ENCODE data around the gene CNTN1. TPM values are rescaled to one million over a fixed set of nuclear protein-coding genes. Genes with fewer than 3 reads are reported as not detected.

The CNTN1 gene
- total and polyA plus RNA-seq, 9 donors = 21.8 to 123 (median 44.1) TPM

GRCh38 chr12:41051954-41052353 lies 359.7 kb downstream of the CNTN1 start:
- Histone ChIP-seq H3K27ac (no peak overlapping the region), H3K4me3 (no peak overlapping the region), H3K36me3 (no peaks in the 10 kb centered on the region), H3K9me3 (no peaks in the 10 kb centered on the region), H3K27me3 (no peaks in the 10 kb centered on the region), H3K4me1 (ENCODE audit: insufficient read depth) (no peaks in the 10 kb centered on the region)
- WGBS, 3 donors = 7 to 11% (median 10%) methylated on average over 2 of the region's 2 CpGs
- intact Hi-C loops (cut with DNase I) = no loop called here
- TF ChIP-seq POLR2A (IDR thresholded peaks at IDR 0.05) (no peak), EP300 (IDR thresholded peaks at IDR 0.05) (no peak)
- TF ChIP-seq, protein P1, sequence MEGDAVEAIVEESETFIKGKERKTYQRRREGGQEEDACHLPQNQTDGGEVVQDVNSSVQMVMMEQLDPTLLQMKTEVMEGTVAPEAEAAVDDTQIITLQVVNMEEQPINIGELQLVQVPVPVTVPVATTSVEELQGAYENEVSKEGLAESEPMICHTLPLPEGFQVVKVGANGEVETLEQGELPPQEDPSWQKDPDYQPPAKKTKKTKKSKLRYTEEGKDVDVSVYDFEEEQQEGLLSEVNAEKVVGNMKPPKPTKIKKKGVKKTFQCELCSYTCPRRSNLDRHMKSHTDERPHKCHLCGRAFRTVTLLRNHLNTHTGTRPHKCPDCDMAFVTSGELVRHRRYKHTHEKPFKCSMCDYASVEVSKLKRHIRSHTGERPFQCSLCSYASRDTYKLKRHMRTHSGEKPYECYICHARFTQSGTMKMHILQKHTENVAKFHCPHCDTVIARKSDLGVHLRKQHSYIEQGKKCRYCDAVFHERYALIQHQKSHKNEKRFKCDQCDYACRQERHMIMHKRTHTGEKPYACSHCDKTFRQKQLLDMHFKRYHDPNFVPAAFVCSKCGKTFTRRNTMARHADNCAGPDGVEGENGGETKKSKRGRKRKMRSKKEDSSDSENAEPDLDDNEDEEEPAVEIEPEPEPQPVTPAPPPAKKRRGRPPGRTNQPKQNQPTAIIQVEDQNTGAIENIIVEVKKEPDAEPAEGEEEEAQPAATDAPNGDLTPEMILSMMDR (IDR thresholded peaks at IDR 0.05) = no peak
- no peak for DNase-seq

GRCh38 chr12:41052441-41052840 lies 360.2 kb downstream of the CNTN1 start:
- H3K9me3 ChIP-seq = no peaks in the 10 kb centered on the region
- H3K4me3 ChIP-seq = no peak overlapping the region
- no peaks in the 10 kb centered on the region for H3K36me3 ChIP-seq
- intact Hi-C loops (cut with DNase I) = no loop called here
- no peak for DNase-seq
- H3K27me3 ChIP-seq = no peaks in the 10 kb centered on the region
- H3K27ac ChIP-seq = no peak overlapping the region
- 13 to 26% (median 18%) methylated on average over 1 of the region's 1 CpG for WGBS, 3 donors
- H3K4me1 ChIP-seq (ENCODE audit: insufficient read depth) = no peaks in the 10 kb centered on the region
- no peak for TF ChIP-seq EP300 (IDR thresholded peaks at IDR 0.05)
- TF ChIP-seq, protein P1 (IDR thresholded peaks at IDR 0.05) = no peak
- no peak for TF ChIP-seq POLR2A (IDR thresholded peaks at IDR 0.05)

- 36 to 52% (median 38%) methylated on average over 1 of the region's 1 CpG for WGBS, 3 donors
- Histone ChIP-seq H3K9me3 (no peaks in the 10 kb centered on the region), H3K36me3 (no peaks in the 10 kb centered on the region), H3K27ac (no peak overlapping the region), H3K27me3 (no peaks in the 10 kb centered on the region), H3K4me1 (ENCODE audit: insufficient read depth) (no peaks in the 10 kb centered on the region), H3K4me3 (no peak overlapping the region)
- intact Hi-C loops (cut with DNase I) = no loop called here
- DNase-seq = no peak
- no peak for TF ChIP-seq EP300 (IDR thresholded peaks at IDR 0.05)
- TF ChIP-seq, protein P1 (IDR thresholded peaks at IDR 0.05) = no peak
- no peak for TF ChIP-seq POLR2A (IDR thresholded peaks at IDR 0.05)
Observed at GRCh38 chr12:41053046-41053445, 360.8 kb downstream of the CNTN1 start.

DNA sequence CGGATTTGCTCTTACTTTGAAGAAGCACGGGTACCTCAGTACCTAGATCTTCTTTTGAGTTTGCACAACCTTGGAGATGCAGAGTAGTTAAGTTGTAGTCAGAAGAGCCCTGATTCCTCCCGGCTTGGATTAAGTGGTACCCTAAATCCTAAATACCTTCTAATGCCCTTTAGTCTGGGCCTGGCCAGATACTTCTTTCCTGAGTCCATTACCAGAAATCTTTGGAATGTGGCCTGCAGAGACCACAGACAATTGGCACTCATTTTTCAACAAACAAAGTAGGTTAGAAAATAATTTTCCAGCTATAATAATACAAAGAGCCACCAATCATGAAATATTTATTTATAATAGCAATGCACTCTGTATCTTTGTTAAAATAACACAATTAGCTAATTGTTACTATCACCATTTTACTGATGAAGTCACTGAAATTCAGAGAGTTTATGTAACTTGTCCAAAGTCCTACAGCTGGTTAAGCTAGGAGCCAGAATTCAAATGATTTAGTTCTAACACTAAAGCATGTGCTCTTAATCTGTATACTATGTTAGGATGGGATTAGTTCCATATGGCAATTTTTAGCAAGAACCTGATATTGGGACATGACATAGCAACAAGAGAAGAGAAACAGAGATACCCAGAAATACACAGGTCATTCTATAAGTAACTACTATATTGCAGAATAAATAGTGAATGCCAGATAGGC lies 363.8 kb downstream of the CNTN1 start:
- no peak overlapping the region for H3K27ac ChIP-seq
- no peak overlapping the region for H3K4me3 ChIP-seq
- no peaks in the 10 kb centered on the region for H3K27me3 ChIP-seq
- no peaks in the 10 kb centered on the region for H3K36me3 ChIP-seq
- no peaks in the 10 kb centered on the region for H3K9me3 ChIP-seq
- WGBS, 3 donors = 69 to 75% (median 70%) methylated on average over 3 of the region's 3 CpGs
- no peaks in the 10 kb centered on the region for H3K4me1 ChIP-seq (ENCODE audit: insufficient read depth)
- intact Hi-C loops (cut with DNase I) = no loop called here
- TF ChIP-seq EP300 (IDR thresholded peaks at IDR 0.05) (no peak), POLR2A (IDR thresholded peaks at IDR 0.05) (no peak)
- TF ChIP-seq, protein P1 (IDR thresholded peaks at IDR 0.05) = no peak
- no peak for DNase-seq

Measured in ovary (tissue), 9 donors.